ENCODE results near the gene LRRC70. TPM values are rescaled to one million over a fixed set of nuclear protein-coding genes. Genes with fewer than 3 reads are reported as not detected.
"Not testable (repeated sequence)": the region's sequence is repeated elsewhere in the genome, so short reads cannot be mapped to it uniquely, and the experiment has no call there.

LRRC70 gene
- total and polyA plus RNA-seq, 2 donors from 2014 or later, result 3.6 to 4.9 TPM

GRCh38 chr5:62564101-62564500 is 14.5 kb upstream of the LRRC70 start:
- TF ChIP-seq CTCF (IDR thresholded peaks at IDR 0.05; ENCODE audit: borderline replicate concordance, extremely low read depth, insufficient read depth), result no peak
- FAIRE-seq, result no peak

DNA sequence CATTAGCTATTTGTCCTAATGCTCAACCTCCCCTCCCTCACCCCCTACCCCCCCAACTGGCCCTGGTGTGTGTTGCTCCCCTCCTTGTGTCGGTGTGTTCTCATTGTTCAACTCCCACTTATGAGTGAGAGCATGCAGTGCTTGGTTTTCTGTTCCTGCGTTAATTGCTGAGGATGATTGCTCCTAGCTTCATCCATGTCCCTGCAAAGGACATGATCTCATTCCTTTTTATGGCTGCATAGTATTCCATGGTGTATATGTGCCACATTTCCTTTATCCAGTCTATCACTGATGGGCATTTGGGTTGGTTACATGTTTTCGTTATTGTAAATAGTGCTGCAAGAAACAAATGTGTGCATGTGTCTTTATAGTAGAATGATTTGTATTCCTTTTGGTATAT is 12.9 kb upstream of the LRRC70 start:
- H3K9ac ChIP-seq (ENCODE audit: low read length in 3 of 3); H3K27me3 ChIP-seq (ENCODE audit: control insufficient read depth, insufficient read depth, low read length); H3K4me3 ChIP-seq (ENCODE audit: low read length in 3 of 3); H3K36me3 ChIP-seq (ENCODE audit: control insufficient read depth in 2 of 3, insufficient read depth in 3 of 3, low read length in 3 of 3); H3K4me1 ChIP-seq (ENCODE audit: control insufficient read depth in 2 of 3, insufficient read depth in 2 of 3, low read depth in 1 of 3, low read length in 3 of 3); FAIRE-seq; intact Hi-C loops (cut with DNase I); H3K9me3 ChIP-seq (ENCODE audit: control insufficient read depth in 2 of 3, insufficient read depth in 1 of 3, low read length in 3 of 3); H3K27ac ChIP-seq (ENCODE audit: low read depth in 2 of 2, low read length in 2 of 2); DNase-seq: not testable (repeated sequence)

More at GRCh38 chr5:62564101-62564500, 14.5 kb upstream of the LRRC70 start:
- Histone ChIP-seq H3K27ac (ENCODE audit: low read depth in 2 of 2, low read length in 2 of 2) (no peak overlapping the region), H3K36me3 (ENCODE audit: control insufficient read depth in 2 of 3, insufficient read depth in 3 of 3, low read length in 3 of 3) (no peaks in the 10 kb centered on the region), H3K9me3 (ENCODE audit: control insufficient read depth in 2 of 3, insufficient read depth in 1 of 3, low read length in 3 of 3) (no peaks in the 10 kb centered on the region), H3K4me1 (ENCODE audit: control insufficient read depth in 2 of 3, insufficient read depth in 2 of 3, low read depth in 1 of 3, low read length in 3 of 3) (no peaks in the 10 kb centered on the region), H3K9ac (ENCODE audit: low read length in 3 of 3) (no peak overlapping the region), H3K27me3 (ENCODE audit: control insufficient read depth, insufficient read depth, low read length) (no peaks in the 10 kb centered on the region), H3K4me3 (ENCODE audit: low read length in 3 of 3) (no peak overlapping the region)
- DNase-seq, result no peak
- intact Hi-C loops (cut with DNase I), result no loop called here

GRCh38 chr5:62568143-62568542 is 10.5 kb upstream of the LRRC70 start:
- FAIRE-seq, result no peak
- H3K27me3 ChIP-seq (ENCODE audit: control insufficient read depth, insufficient read depth, low read length), result no peaks in the 10 kb centered on the region

DNA sequence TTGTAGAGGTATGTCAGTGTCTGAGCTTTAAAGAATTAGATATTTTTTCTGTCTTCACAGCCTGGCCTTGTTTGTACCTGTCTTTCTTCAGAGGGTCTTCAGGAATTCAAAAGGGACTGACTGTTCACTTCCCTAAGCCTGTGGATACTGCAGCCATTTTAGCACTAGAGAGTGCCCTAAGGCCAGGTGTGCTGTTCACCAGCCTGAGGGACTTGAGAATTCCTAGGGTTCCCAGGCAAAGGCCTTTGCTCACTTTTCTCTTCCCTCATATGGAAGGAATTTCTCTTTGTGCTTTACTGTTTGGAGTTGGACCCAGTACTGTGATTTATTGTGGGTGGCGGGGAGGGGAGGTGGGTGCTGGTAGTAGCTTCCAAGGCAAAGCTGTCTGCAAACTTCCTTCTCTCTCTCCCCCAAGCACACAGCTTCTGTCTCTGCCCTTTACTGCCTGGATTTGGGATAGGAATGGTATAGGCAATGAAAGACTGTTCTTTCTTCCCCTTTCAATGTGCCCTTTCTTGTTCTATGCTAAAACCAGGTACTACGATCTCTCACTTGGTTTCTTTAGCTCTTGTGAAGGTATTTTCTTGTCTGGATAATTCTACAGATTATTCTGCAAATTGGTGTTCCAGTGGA is 9.7 kb upstream of the LRRC70 start:
- DNase-seq, result no peak
- Histone ChIP-seq H3K4me3 (ENCODE audit: low read length in 3 of 3) (no peak overlapping the region), H3K9ac (ENCODE audit: low read length in 3 of 3) (no peak overlapping the region), H3K27me3 (ENCODE audit: control insufficient read depth, insufficient read depth, low read length) (no peaks in the 10 kb centered on the region), H3K9me3 (ENCODE audit: control insufficient read depth in 2 of 3, insufficient read depth in 1 of 3, low read length in 3 of 3) (no peaks in the 10 kb centered on the region), H3K4me1 (ENCODE audit: control insufficient read depth in 2 of 3, insufficient read depth in 2 of 3, low read depth in 1 of 3, low read length in 3 of 3) (no peaks in the 10 kb centered on the region), H3K36me3 (ENCODE audit: control insufficient read depth in 2 of 3, insufficient read depth in 3 of 3, low read length in 3 of 3) (no peaks in the 10 kb centered on the region), H3K27ac (ENCODE audit: low read depth in 2 of 2, low read length in 2 of 2) (no peak overlapping the region)
- no peak for FAIRE-seq
- intact Hi-C loops (cut with DNase I), result no loop called here
- TF ChIP-seq CTCF (IDR thresholded peaks at IDR 0.05; ENCODE audit: borderline replicate concordance, extremely low read depth, insufficient read depth), result no peak

More at GRCh38 chr5:62568143-62568542, 10.5 kb upstream of the LRRC70 start:
- H3K4me3 ChIP-seq (ENCODE audit: low read length in 3 of 3), result no peak overlapping the region
- DNase-seq, result no peak
- H3K9me3 ChIP-seq (ENCODE audit: control insufficient read depth in 2 of 3, insufficient read depth in 1 of 3, low read length in 3 of 3), result no peaks in the 10 kb centered on the region
- H3K4me1 ChIP-seq (ENCODE audit: control insufficient read depth in 2 of 3, insufficient read depth in 2 of 3, low read depth in 1 of 3, low read length in 3 of 3), result no peaks in the 10 kb centered on the region
- intact Hi-C loops (cut with DNase I), result no loop called here
- H3K9ac ChIP-seq (ENCODE audit: low read length in 3 of 3), result no peak overlapping the region
- H3K27ac ChIP-seq (ENCODE audit: low read depth in 2 of 2, low read length in 2 of 2), result no peak overlapping the region
- H3K36me3 ChIP-seq (ENCODE audit: control insufficient read depth in 2 of 3, insufficient read depth in 3 of 3, low read length in 3 of 3), result no peaks in the 10 kb centered on the region
- TF ChIP-seq CTCF (IDR thresholded peaks at IDR 0.05; ENCODE audit: borderline replicate concordance, extremely low read depth, insufficient read depth), result no peak
